ENCODE measurements around the gene STXBP4.

DNA sequence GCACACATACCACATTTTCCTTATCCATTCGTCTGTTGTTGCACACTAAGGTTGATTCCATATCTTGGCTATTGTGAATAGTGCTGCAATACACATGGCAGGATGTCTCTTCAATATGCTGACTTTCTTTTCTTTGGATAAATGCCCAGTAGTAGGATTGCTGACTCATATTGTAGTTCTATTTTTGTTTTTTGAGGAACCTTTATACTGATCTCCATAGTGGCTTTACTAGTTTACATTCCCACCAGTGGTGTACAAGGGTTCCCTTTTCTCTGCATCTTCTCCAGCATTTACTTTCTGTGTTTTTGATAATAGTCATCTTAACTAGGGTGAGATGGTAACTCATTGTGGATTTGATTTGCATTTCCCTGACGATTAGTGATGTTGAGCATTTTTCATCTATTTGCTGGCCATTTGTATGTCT lies 118.1 kb downstream of the STXBP4 start:
- TF ChIP-seq, protein P1, sequence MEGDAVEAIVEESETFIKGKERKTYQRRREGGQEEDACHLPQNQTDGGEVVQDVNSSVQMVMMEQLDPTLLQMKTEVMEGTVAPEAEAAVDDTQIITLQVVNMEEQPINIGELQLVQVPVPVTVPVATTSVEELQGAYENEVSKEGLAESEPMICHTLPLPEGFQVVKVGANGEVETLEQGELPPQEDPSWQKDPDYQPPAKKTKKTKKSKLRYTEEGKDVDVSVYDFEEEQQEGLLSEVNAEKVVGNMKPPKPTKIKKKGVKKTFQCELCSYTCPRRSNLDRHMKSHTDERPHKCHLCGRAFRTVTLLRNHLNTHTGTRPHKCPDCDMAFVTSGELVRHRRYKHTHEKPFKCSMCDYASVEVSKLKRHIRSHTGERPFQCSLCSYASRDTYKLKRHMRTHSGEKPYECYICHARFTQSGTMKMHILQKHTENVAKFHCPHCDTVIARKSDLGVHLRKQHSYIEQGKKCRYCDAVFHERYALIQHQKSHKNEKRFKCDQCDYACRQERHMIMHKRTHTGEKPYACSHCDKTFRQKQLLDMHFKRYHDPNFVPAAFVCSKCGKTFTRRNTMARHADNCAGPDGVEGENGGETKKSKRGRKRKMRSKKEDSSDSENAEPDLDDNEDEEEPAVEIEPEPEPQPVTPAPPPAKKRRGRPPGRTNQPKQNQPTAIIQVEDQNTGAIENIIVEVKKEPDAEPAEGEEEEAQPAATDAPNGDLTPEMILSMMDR (IDR thresholded peaks at IDR 0.05; ENCODE audit: insufficient read depth, low read depth, low read length): no peak
- no peak for TF ChIP-seq EZH2 (IDR thresholded peaks at IDR 0.05; ENCODE audit: insufficient read depth, low read length)
